Activated T-cell treated with anti-CD3 and anti-CD28 coated beads for 24 hours (primary cell): ENCODE results near the gene AAGAB.
"Not testable (repeated sequence)": the region's sequence is repeated elsewhere in the genome, so short reads cannot be mapped to it uniquely, and the experiment has no call there.

Experiments
- DNase-seq: peaks from one replicate; pipeline ENCODE4 v3.0.0-alpha.2; 2020; ENCODE audit warnings: low read depth

The AAGAB gene

GRCh38 chr15:67253549-67254237 is 768 bp downstream of the AAGAB start:
- DNase-seq = no peak

GRCh38 chr15:67253101-67253500 is 1.4 kb downstream of the AAGAB start:
- DNase-seq = no peak

DNA sequence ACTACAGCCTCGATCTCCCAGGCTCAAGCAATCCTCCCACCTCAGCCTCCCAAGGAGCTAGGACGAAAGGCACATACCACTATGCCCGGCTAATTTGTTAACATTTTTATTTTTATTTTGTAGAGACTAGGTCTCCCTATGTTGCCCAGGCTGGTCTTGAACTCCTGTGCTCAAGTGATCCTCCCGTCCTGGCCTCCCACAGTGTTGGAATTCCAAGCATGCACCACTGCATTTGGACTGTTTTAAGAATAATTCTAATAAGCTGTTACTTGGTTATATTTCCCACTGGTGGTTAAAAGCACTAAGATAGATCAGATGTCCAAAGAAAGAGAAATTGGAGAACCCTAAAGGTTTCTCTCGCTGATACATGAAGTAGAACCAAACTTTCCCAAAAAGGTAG is 3.1 kb downstream of the AAGAB start:
- no peak for DNase-seq

GRCh38 chr15:67249830-67250229 is 4.6 kb downstream of the AAGAB start:
- DNase-seq = no peak

DNA sequence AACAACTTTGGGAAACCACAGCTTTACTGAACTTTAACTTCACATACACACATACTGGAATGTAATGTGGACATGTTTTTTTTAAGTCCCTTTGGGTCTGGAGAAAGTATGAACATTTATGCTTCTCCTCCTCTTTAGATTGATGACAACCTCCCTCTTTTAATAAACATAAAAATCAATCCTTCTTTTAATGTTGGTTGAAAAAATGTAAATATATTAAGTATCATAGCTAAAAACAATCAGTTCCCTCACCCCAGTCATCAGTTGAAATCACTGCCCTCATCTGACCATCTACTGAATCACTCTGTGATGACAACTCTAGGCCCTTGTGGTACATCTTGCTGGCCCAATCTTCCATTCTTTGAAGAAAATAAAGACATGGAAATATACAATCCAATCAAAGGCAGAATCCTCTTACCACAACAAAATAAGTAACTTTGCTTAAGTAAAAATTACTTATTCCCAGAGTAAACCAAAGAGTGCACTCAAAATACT is 6.4 kb downstream of the AAGAB start:
- DNase-seq = no peak

- DNase-seq = not testable (repeated sequence)
These were observed 7.9 kb downstream of the AAGAB start for GRCh38 chr15:67246606-67247005.

DNA sequence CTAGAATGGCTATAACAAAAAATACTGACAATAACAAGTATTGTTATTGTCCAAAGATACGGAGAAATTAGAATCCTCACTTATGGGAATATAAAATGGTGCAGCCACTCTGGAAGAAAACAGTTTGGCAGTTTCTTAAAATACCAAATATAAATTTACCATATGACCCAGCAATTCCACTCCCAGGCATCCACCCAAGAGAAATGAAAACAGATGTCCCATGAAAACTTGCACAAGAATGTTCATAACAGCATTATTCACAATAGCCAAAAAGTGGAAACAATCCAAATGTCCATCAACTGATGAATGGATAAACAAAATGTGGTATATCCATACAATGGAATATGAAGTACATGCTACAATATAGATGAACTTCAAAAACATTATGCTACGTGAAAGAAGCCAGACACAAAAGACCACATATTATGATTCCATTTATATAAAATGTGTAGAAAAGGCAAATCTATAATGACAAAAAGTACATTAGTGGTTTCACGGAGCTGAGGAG is 9.4 kb downstream of the AAGAB start:
- no peak for DNase-seq

GRCh38 chr15:67242708-67243111 is 11.8 kb downstream of the AAGAB start:
- no peak for DNase-seq

DNA sequence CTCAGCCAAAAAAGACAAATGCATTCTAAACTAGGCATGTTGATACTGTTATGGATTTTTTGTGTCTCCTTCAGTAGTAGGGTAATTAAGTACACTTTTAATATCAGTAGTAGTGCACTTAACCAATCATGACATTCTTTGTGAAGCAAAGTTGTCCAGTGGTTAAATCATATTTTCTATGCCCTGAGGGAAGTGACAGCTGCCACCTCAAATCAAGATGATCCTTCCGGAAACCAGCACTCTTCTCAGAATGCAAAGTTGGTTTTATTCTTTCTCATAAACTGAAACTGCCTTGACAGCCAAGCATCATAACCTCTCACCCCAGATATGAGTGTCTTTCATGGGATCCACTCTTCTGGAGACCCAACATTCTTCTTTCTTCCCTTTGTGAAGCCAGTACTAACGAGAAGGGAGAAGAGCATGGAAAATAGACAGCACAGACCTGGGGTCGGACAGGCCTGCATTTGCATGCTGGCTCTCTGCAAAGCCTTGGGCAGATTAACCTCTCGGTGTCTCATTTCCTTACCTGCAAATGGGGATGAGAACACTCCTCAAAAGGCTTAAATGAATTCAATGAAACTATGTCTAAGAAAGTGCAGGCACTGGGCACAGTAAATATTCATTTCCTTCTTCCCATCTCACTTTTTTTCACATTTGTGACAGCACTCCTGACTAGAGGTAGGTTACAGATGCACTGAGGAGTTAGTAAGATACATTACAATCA is 13.2 kb downstream of the AAGAB start:
- no peak for DNase-seq

GRCh38 chr15:67240235-67241131 is 14.0 kb downstream of the AAGAB start:
- DNase-seq = no peak

- no peak for DNase-seq
These were observed 21.9 kb downstream of the AAGAB start for GRCh38 chr15:67232591-67232990.

DNA sequence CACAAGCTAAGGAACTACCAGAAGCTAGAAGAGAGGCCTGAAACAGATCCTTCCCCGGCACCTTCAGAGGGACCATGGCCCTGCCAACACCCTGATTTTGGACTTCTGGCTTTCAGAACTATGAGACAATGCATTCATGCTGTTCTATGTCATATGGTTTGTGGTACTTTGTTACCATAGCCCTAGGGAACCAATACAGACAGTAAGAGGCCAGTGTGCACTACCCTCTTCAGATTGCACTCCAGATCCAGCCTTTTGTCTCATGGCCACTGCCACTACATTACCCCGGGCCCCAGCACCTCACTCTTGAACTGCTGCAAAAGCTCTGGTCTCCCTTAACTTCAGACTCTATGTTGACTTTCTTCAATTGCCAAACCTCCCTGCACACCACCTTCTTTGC is 24.0 kb downstream of the AAGAB start:
- DNase-seq = no peak

- no peak for DNase-seq
These were observed 26.2 kb downstream of the AAGAB start for GRCh38 chr15:67228286-67228685.

DNA sequence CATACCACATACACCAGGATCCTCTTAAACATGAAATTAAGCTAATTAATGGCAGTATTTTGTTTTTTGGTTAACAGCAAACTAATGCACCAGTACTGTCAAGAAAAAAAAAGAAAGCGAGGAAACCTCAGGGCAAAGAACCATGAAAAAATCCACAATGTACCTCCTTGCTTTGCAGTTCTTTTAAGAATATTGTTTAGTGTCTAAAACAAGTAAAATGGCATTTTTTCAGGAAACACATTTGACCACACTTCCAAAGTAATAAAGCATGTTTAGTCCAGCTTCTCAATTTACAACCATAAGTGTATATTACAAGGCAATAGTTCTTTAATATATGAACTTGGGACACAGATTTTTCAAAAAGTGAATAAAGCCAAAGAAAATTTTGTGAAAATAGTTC is 26.6 kb downstream of the AAGAB start:
- DNase-seq = no peak

DNA sequence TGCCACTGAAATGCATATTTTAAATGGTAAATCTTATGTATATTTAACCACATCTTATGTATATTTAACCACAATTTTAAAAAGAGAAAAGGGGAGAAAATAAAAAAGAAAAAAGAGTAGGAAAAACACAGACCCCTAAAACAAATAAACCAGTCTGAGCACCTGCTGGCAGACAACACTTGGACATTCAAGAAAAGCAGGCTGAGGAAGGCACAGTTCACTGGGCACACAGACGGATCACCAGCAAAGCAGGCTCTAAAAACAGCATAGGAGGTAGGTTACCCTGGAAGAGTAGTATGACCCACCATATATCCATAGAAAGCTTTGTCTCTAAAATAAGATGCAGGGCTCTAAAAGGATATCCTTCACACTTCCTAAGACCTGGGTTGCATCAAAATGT is 27.0 kb downstream of the AAGAB start:
- DNase-seq = no peak

GRCh38 chr15:67225336-67225735 is 29.1 kb downstream of the AAGAB start:
- DNase-seq = no peak

- DNase-seq = no peak
These were observed 29.6 kb downstream of the AAGAB start for GRCh38 chr15:67224889-67225288.

GRCh38 chr15:67219288-67219687 is 35.2 kb downstream of the AAGAB start:
- DNase-seq = no peak

DNA sequence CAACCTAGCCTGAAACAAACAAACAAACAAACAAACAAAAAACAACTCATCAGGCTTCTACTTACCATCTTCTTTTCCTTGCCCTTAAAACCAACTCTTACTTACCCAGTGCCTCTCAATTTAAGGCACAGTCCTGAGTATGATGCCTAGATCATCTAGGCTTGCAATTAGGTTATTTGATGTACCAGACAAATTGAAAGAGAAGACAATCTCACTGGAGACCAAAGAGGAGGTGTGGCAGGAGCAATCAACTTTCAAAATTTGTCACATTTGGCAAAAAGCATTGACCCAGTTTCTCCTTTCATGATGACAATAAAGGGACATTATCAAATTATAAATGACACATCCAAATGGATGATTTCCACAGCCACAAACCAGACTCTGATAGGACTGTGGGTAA is 36.0 kb downstream of the AAGAB start:
- no peak for DNase-seq

GRCh38 chr15:67216859-67217258 is 37.6 kb downstream of the AAGAB start:
- DNase-seq = no peak

GRCh38 chr15:67215102-67215501 is 39.4 kb downstream of the AAGAB start:
- DNase-seq = no peak

GRCh38 chr15:67212684-67213367 is 41.6 kb downstream of the AAGAB start:
- DNase-seq = no peak
